Measurements from ENCODE around the gene CNTNAP4.

CNTNAP4 gene

DNA sequence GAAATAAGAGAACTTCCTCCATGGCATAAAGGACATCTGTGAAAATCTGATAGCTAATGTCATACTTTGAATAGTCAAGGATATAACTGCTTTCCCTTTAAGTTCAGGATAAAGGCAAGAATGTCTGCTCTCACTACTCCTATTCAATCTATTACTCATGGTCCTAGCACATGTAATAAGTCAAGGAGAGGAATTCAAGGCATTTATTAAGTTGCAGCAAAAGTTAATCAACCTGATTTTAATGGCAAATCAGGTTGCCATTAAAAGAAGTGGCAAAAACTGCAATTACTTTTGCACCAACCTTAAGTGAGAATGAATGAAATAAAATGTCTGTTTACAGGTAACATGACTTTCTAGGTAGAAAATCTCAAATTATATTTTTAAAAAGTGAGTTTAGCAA lies 225.9 kb downstream of the CNTNAP4 start:
- TF ChIP-seq GATA1 (IDR thresholded peaks at IDR 0.05; ENCODE audit: low read depth, low read length) (no peak), POLR2A (IDR thresholded peaks at IDR 0.05; ENCODE audit: low read length) (no peak)
- no peak for DNase-seq

DNA sequence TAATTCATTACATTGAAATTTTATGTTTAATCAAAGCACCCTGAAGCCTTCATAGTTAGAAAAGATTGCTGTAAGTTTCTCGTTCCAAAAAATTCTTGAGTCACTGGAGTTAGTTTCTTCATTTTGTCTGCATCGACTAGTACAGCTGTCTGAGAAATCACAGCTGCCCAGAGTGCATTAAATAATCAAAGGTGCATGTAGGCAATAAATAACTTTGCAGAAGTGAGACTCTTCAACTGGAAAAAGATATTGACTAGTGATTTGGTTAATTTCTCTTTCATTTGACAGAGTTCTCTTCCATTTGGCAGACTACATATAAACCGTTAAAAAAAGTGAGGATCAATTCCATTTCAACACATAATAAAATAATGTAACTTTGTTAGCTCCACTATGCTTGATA lies 234.0 kb downstream of the CNTNAP4 start:
- TF ChIP-seq GATA1 (IDR thresholded peaks at IDR 0.05; ENCODE audit: low read depth, low read length) (no peak), POLR2A (IDR thresholded peaks at IDR 0.05; ENCODE audit: low read length) (no peak)
- DNase-seq = no peak

DNA sequence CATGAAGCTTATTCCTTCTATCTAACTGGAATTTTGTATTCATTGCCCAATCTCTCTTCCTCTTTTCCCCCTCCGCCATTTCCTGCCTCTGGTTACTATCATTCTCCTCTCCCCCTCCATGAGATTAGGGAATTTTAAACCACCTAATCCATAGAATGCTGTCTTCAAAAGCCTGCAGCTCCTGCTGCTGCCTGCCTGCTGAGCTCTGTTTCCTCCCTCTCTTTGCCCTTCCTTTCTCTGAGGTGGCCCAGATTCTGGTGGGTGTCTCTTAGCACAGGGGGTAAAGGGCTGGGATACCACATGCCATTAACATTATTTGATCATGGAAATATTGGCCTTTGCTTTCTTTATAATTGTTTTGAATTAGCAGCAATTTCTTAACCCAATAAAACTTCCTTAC lies 241.6 kb downstream of the CNTNAP4 start:
- TF ChIP-seq POLR2A (IDR thresholded peaks at IDR 0.05; ENCODE audit: low read length) = no peak
- no peak for DNase-seq

DNA sequence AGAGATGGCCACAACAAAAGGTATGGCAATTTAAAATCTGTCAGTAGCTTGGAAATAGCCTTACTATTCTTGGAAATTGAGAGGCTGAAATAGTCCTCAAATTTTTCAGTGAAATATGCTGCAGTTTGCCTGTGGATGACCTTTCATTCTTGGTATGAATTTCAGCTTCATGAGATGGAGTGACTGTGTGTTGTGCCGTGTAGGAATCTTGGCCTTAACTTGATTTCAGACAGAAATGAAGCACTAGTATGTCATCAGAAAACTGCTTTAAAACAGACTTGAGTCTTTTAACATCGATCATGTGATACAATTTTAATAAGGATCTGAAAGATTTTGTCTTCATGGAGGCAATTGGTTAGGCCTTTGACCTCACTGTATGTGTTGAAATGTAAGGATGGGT lies 247.2 kb downstream of the CNTNAP4 start:
- TF ChIP-seq POLR2A (IDR thresholded peaks at IDR 0.05; ENCODE audit: low read length) = no peak
- TF ChIP-seq GATA1 (IDR thresholded peaks at IDR 0.05; ENCODE audit: low read depth, low read length) = no peak
- DNase-seq = no peak

DNA sequence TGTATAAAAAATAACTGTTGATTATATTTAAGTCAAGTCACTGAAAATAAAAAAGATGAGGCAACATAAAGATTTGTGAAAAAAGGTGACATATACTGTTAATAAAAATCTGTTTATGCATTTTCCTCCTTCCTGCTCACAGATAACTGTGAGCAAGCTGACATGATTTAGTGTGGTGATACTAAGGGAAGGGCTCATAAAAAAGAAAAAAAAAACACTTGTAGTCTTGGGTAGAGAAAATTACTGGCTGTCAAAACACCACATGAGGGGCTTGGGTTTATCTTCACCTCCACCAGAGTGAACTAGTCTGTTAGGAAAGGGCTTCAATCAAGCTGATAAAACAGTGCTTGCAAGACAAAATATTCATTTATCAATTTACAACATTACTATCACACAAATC lies 247.6 kb downstream of the CNTNAP4 start:
- no peak for DNase-seq
- TF ChIP-seq GATA1 (IDR thresholded peaks at IDR 0.05; ENCODE audit: low read depth, low read length) (no peak), POLR2A (IDR thresholded peaks at IDR 0.05; ENCODE audit: low read length) (no peak)

DNA sequence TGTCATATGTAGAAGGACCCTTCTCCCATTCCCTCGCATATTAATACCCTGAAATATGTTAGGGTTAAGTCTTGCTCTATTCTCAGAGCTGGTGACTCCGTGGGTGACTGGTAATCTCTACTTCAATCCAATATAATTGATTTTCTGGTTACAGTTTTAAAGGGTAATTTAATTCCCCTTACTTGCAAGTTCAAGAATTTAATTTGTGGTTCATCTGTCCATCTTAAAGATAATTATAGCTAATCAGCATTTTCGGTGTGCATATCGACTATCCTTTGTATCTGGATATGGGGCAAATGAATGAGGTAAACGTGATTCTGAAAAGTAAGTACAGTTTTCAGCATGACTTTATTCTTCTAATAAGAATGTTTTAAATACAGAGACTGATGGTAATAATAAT lies 250.0 kb downstream of the CNTNAP4 start:
- TF ChIP-seq GATA1 (IDR thresholded peaks at IDR 0.05; ENCODE audit: low read depth, low read length) (no peak), POLR2A (IDR thresholded peaks at IDR 0.05; ENCODE audit: low read length) (no peak)
- no peak for DNase-seq

DNA sequence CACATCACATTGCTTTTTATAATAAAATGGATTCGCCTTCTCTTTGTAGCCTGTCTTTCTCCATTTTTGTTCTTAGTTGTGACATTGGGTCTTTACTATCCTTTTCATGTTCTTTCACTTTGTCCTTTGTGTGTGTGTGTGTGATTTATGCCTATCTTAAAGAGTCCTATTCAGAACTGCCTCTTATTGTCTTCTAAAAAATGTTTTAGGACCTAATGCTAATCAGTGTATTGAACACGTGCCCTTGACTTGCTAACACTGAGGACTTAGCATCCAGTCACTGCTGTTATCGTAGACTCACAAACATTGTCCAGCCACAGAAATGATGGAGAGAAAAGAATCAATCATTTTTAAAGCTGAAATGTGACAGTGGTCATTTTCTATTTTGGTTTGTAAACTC lies 251.9 kb downstream of the CNTNAP4 start:
- TF ChIP-seq POLR2A (IDR thresholded peaks at IDR 0.05; ENCODE audit: low read length) = no peak
- no peak for TF ChIP-seq GATA1 (IDR thresholded peaks at IDR 0.05; ENCODE audit: low read depth, low read length)
- no peak for DNase-seq

DNA sequence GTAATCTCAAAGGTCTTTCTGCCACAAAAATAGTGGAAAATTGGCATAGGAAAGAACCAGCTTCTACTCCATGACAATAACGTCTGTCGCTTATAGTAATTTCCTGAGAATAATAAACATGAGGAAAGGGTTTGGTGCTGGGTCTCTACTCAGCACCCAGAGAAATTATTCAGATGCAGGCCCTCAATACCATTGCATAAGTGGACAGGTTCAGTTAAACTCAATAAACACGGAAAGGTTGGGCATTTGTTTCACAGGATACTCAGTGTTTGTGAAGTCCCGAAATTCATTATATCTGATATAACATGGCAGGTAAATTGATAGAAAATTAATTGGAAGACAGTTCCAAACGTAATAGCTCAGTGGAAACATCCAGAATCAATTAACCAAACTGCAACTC lies 254.0 kb downstream of the CNTNAP4 start:
- DNase-seq = no peak
- TF ChIP-seq GATA1 (IDR thresholded peaks at IDR 0.05; ENCODE audit: low read depth, low read length) = no peak
- TF ChIP-seq POLR2A (IDR thresholded peaks at IDR 0.05; ENCODE audit: low read length) = no peak

DNA sequence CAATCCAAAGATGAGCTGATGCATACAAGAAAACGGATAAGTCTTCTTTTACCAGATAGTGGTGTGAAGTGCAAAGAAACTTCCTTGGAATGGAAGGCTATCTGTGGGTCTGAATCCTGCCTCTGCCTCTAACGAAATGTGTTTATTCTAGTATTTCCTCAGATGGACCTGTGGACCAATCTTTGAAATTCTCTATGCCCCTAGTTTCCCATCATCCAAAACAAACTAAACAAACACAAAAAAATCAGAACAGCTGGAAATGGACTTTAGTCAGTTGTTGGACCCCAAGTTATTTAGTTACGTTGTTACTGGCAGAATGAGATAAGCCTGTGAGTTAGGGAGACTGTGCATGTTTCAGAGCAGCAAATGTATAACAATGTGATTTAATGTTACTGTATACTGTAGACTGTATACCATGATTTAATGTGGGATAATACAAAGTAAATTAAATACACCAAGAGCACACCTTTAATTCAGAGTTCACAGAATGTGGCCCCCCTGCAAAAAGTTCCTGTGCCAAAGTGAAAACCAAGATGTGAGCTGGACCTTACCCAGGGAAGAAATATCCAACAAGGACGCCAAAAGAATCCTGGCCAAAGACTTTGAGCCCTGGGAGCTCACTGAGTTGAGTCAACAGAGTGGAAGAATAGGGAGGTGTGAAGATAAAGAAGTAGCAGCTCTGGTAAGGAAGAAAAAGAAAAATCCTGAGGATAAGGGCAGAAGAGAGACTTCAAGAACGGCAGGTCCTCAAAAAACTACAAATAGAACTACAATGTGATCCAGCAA lies 255.2 kb downstream of the CNTNAP4 start:
- TF ChIP-seq GATA1 (IDR thresholded peaks at IDR 0.05; ENCODE audit: low read depth, low read length) (no peak), POLR2A (IDR thresholded peaks at IDR 0.05; ENCODE audit: low read length) (no peak)
- no peak for DNase-seq

DNA sequence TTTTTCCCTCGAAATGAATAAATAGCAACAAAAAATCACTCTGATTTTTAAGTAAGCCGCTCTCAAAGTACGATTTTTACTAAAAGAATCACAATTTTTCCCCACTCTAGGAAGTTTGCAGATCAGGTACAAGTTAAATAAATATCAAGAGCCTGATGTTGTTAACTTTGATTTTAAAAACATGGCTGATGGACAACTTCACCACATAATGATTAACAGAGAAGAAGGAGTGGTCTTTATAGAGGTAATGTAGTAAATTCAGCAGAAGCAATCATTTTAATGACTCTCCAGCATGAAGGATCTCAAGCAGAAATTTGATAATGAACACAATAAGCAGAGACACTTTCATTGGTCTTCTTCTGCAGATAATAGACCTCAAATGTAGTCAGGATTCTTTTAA lies 262.4 kb downstream of the CNTNAP4 start:
- no peak for DNase-seq
- TF ChIP-seq GATA1 (IDR thresholded peaks at IDR 0.05; ENCODE audit: low read depth, low read length) (no peak), POLR2A (IDR thresholded peaks at IDR 0.05; ENCODE audit: low read length) (no peak)

DNA sequence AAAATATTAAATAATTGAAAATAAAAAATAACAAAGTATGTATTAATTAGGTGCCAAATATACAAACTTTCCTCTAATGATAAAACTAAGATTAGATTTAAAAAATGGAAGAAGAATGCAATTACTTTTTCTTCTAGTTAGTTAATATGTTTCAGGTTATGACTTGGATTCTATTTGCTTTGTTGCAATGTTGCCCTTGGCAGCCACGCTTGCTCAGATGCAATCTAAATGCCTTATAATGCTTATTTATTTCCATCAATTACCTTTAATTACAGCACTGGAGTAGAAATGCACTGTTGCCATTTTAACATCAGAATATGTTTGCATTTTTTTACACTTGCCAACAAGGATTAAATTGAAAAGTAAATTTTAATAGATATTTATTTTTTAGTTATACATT lies 263.9 kb downstream of the CNTNAP4 start:
- DNase-seq = no peak
- no peak for TF ChIP-seq GATA1 (IDR thresholded peaks at IDR 0.05; ENCODE audit: low read depth, low read length)
- no peak for TF ChIP-seq POLR2A (IDR thresholded peaks at IDR 0.05; ENCODE audit: low read length)

DNA sequence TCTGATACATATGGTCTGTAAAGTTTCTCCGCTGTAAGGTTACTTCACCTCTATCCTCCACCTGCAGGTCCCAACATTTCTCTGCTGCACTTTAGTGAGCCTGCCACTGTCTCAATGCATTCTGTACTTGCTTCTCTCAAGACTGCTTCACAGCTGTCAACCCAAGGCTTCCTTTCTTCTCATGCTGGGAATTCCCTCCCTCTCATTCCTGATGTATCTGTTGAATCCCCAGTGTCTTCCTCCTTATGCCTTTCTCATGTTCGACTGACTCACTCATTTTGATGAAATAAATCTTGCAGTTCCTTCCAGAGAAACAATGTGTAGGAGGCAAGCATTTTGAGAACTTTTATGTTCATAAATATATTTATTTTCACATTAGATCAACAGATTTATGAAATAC lies 288.3 kb downstream of the CNTNAP4 start:
- no peak for DNase-seq
- TF ChIP-seq GATA1 (IDR thresholded peaks at IDR 0.05; ENCODE audit: low read depth, low read length) (no peak), POLR2A (IDR thresholded peaks at IDR 0.05; ENCODE audit: low read length) (no peak)

DNA sequence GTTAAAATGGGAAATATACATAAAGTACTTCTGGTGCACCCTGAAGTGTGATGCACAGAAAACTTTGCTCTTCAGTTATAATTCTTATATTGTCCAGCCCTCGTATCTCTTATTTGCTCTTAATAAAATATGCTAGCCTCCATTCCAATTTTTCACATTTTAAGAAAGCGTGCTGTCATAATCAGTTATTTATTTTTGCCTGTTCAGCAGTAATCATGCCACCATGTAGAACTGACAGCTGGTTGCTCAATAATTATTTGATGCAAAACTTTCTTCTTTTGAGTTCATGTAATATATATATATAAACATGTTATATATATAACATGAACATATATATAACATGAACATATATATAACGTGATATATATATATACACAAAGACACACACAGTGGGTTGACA lies 294.6 kb downstream of the CNTNAP4 start:
- no peak for TF ChIP-seq GATA1 (IDR thresholded peaks at IDR 0.05; ENCODE audit: low read depth, low read length)
- TF ChIP-seq POLR2A (IDR thresholded peaks at IDR 0.05; ENCODE audit: low read length) = no peak

DNA sequence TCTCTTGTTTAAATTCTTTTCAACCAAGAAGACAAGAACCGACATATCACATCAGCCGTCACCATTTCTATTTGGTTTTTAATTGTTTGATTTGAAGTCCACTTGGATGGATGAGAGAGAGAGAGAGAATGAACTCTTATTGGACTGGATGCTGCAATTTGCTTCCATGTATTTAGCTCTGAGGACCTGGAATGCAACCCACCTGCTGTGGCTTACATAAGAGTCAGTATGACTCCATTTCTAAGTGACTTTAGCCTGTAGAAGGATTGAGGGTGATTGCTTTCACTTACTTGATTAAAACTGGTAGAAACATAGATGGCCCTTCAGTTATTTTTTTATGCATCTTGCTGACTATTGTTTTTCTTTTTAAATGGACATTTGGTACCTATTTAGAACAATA lies 296.1 kb downstream of the CNTNAP4 start:
- no peak for DNase-seq
- TF ChIP-seq GATA1 (IDR thresholded peaks at IDR 0.05; ENCODE audit: low read depth, low read length) (no peak), POLR2A (IDR thresholded peaks at IDR 0.05; ENCODE audit: low read length) (no peak)

More for the DNA sequence above, 294.6 kb downstream of the CNTNAP4 start:
- DNase-seq = no peak

DNA sequence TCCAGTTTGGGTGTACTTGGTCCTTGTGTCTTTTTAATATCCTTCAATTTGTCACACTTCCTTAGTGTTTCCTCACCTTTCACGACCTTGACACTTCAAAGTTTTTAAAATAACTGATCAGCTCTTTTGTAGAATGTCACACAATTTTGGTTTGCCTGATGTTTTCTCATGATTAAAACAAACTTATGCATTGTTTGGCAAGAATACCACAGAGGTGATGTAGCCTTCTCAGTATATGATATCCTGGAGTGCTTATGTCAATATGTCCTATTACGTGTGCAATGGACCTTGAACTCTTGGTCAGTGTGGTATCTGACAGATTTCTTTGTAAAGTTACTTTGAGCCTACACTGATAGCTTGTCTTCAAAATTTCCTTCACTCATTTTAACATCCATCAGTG lies 297.4 kb downstream of the CNTNAP4 start:
- DNase-seq = no peak
- TF ChIP-seq GATA1 (IDR thresholded peaks at IDR 0.05; ENCODE audit: low read depth, low read length) (no peak), POLR2A (IDR thresholded peaks at IDR 0.05; ENCODE audit: low read length) (no peak)
